ACHN (cell line): ENCODE measurements around the gene ACTRT2.

ENCODE experiments used
- DNase-seq: peaks from one replicate; pipeline ENCODE4 v3.0.0-alpha.2; 2015
- in situ Hi-C: cut with HindIII; loops from 2 replicates; pipeline ENCODE4 v1.10.0; 2017; ENCODE audit warnings: low sequenced_read_pairs, low pct_ligation_motif_present, low pct_unique_long_range_greater_than_20kb

ACTRT2 gene

DNA sequence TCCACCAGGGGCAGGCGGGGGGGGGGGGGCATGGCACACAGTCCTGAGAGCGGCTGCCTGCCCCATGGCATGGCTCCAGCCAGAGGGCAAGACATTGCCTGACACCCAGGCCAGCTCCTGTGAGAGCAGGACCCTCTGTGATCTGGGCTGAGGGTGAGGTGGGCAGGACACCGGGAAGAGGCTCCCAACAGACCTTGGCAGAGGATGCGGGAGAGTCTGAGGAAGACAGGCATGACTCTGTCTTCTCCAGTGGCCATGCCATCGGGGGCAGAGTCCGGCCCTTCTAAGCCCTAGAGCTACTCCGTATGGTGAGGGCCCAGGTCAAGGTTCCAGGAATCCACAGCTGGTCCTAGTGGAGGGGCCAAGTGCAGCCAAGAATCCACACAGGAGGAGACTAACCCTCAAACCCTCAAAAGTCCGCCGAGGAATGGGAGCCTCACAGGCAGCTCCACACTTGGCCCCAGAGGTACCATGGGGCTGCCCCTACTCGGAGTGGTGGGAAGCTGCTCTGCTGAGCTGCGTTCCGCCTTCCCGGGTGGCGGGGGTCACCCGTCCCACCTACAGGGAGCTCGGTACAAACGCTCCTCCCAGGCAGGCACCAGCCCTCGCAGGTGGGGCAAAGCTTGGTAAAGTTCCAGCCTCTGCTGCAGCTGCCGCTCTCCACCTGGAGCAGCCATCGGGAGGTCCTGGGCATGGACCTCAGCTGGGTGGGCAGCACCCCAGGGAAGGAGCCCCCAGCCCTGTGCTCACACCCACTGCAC is 6.5 kb downstream of the ACTRT2 start:
- no peak for DNase-seq
- in situ Hi-C loops = no loop called here

DNA sequence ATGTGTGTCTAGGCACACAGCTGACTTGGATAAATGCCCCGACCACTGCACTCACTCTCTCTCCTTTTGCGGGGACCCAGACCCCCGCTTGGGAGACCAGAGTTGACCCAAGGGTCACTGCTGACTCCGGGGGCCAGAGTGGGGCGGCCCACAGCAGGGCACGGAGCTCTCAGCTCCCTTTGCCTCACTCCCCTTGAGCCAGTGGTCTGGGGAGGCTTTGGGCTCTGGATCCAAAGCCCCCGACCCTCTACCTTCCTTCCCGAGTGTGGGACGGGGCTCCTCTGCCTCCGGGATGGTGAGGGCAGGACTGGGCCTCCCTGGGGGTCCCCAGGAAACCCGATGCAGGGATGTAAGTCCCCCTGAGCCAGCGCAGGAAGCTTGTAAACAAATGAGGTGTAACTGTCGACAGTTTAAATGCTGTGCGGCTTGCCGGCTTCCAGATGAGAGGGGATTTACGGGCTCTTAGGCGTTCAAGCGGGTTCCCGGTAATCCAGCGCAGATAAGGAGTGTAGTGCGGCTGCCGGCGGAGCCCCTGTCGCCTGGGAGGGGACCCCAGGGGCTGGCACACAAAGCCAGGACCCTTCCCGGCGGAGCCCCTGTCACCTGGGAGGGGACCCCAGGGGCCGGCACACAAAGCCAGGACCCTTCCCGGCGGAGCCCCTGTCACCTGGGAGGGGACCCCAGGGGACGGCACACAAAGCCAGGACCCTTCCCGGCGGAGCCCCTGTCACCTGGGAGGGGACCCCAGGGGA is 7.4 kb downstream of the ACTRT2 start:
- no peak for DNase-seq
- in situ Hi-C loops = no loop called here

DNA sequence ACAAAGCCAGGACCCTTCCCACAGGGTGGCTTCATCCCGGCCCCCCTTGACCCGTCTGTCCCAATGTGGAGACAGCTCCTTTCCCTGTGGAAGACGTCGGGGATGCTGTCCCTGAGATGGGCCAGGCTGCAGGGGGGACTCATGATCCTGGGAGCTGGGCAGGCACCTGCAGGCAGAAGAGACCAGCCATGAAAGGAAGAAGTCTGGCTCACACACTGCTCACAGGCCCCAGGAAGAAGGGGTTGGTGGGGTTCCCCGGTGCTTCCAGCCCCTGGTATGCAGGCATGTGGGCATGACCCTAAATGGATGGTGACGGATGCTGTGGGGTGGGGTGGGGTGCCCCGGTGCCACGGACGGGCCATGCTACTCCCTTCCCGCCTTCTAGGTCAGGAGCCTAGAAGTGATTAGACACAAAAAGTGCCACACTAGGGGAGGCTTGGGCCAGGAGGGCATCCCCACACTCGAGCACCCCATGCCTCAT is 8.3 kb downstream of the ACTRT2 start:
- in situ Hi-C loops = no loop called here
- no peak for DNase-seq

DNA sequence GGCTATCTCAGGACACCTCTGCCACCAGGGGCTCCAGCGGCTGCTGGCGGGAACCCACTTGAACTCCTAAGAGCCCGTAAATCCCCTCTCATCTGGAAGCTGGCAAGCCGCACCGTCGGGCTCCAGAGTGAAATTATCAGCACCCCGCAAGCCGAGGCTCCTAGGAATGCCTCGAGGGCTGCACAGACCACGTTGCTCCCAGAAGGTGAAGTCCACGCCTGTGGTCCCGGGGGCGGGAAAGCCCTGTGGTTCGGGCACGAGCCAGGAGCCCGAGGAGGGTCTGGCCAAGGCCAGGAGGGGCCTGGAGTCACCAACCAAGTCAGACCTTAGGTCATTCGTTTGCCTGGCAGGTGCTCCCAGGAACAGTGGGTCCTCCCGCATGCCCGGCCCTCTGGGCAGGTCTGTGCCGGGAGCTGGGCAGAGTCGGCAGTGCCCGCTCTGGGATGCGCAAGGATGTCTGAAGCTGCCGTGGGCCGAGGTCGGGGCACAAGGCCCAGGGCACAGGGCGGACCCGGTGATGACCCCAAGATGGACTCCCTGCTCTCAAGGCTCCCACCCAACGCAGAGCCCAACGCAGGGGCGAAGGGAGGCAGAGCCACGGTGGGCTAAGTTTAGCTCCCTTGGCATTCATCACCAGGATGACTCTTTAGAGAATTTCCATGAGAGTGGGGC is 8.9 kb downstream of the ACTRT2 start:
- in situ Hi-C loops = no loop called here
- no peak for DNase-seq

DNA sequence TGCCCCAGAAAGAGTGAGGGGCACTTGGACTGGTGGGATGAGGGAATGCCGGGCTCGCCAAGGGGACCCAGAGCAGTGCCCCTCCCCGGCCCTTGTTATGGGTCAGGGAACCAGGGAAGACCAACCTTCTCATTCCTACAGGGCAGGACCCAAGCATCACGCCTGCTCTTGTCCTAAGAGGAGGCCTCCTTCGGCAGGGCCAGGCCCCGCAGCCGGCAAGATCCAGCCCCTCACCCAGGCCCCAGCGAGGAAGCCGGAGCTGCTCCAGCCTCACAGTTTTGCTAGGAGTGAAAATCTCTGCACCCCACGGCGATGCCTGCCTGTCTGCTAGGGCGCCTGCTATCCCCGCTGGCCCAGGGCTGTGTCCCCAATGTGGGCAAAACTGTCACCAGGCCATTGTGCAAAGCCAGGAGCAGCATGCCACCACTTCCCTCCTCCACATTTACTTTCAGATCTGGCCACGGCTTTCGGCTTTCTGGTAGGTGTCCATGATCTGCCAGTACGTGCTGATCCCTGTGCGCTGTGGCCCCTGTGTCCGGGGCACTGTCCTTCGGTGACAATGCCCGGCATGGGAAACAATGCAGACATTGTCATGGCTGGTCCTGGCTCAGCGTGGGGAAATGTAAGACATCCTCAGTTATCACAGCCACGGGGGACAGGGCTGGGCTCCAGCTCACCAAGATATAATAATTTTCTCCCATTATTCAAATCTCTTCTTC is 9.6 kb downstream of the ACTRT2 start:
- DNase-seq = no peak

DNA sequence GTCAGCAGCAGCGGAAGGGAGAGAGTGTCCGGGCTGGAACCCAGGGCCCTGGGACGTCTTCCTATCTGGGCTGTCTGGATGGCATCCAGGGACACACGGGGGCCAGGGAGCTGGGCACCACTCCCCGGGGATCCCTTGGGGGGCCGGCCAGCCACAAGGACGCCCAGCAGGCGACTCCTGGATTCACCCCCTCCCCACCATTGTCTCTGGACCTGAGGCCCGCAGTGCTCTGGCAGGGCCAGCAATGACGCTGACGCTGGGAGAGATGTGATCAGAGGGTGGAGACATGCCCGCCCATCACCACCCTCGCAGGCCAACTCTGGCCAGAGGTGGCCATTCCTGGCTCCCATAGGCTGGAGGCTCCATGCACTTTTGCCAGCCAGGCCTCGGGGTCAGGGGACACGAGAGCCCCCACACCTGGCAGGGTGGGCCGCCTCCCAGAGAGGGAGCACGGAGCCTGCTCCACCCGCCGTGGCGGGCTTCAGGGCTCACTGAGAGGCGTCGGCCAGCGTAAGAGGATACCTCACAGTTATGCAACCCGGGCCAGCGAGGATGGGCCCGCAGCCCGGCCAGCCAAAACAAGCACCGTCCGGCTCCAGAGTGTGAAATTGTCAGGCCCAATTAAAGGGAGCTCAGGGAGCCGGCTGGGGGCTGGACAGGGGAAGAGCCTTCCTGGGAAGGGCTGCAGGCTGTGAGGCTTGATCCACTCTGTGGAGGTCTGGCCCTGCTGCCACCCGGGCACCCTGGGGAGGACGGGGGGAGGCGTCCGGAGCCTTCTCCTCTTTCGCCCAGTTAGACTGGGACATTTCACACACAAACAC is 10.3 kb downstream of the ACTRT2 start:
- in situ Hi-C loops = no loop called here
- no peak for DNase-seq

More for the DNA sequence above, 9.6 kb downstream of the ACTRT2 start:
- in situ Hi-C loops = no loop called here

DNA sequence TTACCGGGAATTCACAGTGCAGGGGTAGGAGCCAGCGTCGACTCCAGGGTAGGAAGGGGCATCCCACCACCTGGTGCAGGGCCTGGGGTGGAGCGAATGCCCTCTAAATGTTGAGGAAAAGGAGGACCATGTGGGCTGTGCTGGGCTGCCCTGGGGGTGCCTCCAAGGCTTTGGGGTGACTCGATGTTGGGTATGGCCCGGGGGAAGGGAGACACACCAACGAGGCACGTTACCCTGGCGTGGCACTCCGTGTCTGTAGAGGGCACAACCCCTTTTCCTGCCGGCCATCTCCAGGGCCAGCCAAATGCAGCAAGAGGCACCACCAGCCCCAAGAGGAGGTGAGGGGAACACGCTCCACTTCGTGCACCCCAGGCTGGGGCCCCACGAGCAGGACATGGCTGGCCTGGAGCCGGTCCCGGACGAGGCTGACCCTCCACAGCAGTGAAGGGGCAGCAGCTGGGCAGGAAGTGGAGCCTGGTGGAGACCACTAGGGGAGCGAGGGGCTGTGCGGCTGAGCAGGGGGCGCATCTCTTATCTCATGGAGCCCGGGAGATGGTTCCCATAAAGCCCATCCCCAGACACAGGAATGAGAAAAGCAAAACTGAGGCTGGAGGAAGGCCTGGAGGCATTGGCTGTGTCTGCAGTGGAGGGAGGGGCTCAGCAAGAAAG is 11.2 kb downstream of the ACTRT2 start:
- DNase-seq = no peak
- in situ Hi-C loops = no loop called here

DNA sequence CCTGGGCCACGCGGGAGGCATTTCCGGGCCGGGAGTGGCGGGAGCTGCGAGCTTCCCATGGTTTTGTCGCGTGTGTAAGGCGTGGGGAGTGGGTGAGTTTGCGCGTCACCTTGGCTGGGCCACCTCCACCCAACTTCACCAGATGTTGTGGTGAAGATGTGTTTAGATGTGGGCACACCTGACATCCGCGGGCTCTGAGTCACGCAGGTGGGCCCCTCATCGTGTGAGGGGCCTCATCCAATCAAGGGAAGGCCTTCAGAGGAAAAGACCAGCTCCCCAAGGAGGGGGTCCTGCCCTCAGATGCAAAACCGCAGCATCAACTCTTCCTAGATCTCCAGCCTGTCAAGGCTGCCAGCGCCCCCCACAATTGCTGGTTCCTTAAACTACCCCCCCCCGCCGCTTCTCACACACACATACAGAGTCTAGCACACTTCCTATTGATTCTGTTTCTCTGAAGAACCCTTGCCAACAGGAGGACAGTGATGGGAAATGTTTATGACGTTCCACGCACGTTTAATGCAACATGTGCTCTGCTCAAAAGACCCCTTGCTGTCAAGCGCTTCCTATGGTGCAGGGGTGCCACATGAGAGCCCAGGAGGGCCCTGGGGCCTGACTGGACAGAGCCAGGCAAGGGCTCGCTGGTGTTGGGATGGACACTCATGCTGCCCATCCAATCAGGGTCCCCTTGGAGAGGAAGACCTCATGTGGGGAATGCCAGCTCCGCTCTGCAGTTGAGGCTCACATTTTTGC is 11.9 kb downstream of the ACTRT2 start:
- in situ Hi-C loops = no loop called here
- DNase-seq = no peak

DNA sequence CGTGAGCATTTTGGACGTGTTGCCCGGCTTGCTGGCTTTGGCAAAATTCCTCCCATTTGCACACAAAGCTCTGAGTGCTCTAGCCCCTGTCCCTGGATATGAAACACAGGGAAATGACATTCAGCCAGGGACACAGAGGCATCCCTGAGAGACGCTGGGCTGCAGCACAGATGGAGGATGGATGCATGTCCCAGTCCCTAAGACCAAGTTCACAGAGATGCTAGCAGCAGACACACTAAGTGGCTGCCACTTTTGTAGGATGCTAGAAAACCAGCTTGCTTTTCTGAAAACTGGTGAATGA is 12.5 kb downstream of the ACTRT2 start:
- in situ Hi-C loops = no loop called here

DNA sequence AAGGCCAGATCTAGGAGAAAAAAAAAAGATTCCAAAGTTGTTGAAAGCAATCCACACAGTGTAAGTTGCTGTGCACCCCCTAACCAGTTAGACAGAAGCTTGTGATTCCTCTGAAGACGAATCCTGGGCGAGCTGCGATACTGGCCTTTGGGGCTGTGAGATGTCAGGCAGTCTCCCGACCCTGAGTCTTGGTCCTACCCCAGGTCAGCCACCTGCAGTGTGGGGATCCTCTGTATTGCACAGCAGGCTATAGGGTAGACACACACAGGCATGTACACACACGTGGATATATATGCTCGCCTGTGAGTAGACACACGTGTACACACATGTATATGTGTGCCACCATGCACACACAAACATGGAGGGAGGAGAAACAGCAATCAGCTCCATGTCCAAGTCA is 12.9 kb downstream of the ACTRT2 start:
- in situ Hi-C loops = no loop called here
- DNase-seq = no peak

More for the DNA sequence above, 12.5 kb downstream of the ACTRT2 start:
- no peak for DNase-seq

DNA sequence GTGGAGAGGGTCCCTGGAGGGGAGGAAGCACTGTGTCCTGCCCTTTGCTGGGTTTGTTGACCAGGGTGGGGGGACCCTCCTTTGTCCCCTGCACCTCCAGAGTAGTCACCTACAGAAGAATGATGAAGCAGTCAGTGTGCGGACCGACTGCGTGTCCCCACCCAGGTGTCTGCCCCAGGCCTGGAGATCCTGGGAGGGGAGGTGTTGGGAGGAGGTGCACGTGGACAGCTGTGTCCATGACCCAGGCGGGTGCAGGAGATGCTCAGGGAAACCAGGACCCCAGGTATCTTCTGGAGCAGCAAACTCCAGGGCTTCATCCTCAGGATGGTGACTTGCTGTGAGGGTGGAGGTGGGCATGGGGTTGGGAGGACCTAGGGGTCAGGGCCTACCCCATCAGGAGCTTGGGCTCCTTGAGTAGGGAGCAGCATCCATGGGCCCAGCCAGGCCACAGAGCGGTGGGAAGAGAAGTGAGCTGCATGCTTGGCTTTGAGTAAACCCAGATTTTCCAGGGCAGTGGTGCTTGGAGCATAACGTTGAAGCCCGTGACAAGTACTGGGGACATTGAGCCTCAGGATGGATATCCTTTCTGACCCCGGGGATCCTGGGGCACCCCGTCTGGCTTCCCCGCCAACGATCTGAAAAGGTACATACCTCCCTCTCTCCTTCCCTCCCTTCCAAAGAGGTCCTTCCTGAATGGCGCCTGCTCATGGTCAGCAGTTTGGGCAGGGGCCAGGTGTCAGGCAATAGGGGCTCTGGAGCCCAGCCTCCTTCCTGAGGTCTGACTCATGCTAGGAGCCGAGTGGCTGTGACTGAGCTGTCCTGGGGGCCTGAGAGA is 13.7 kb downstream of the ACTRT2 start:
- no peak for DNase-seq
- in situ Hi-C loops = no loop called here

DNA sequence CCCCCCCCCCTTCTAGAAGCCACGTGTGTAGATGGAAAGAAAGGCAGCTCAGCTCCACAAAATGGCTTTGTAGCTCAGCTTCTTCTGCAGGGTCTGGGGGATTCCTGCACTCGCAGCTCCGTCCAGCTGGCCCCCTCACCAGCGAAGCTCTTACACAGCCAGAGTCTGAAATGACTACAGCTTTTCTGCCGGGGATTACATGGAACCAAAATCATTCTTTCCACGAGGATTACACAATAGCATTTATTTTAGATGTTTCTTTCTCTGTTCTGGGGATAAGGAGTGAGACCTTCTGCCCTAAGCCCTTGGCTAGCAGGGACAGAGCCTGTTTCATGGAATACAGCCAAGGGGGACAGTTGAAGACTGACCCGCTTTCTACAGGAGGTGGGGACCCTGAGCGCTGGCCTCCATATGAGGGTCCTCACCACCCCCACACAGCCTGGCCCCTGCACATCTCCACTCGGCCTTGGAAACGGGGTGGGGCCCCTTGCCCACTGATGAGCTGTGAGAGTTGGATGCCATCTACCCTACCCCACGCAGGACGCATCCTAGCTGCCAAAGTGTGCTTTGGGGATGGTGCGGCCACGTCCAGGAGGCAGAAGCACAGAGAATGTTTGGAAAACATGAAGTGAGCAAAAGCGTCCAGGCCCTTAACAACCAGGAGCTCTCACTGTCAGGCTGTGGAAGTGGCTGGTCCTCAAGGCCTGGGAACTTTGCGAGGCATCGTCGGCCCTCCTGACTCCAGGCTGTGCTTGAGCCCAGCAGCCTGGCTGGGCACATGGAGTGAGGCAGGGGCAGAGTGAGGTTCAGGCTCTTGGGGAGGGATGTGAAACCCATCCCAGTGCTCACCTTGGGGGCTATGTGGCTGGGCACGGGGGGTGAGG is 14.5 kb downstream of the ACTRT2 start:
- in situ Hi-C loops = no loop called here

DNA sequence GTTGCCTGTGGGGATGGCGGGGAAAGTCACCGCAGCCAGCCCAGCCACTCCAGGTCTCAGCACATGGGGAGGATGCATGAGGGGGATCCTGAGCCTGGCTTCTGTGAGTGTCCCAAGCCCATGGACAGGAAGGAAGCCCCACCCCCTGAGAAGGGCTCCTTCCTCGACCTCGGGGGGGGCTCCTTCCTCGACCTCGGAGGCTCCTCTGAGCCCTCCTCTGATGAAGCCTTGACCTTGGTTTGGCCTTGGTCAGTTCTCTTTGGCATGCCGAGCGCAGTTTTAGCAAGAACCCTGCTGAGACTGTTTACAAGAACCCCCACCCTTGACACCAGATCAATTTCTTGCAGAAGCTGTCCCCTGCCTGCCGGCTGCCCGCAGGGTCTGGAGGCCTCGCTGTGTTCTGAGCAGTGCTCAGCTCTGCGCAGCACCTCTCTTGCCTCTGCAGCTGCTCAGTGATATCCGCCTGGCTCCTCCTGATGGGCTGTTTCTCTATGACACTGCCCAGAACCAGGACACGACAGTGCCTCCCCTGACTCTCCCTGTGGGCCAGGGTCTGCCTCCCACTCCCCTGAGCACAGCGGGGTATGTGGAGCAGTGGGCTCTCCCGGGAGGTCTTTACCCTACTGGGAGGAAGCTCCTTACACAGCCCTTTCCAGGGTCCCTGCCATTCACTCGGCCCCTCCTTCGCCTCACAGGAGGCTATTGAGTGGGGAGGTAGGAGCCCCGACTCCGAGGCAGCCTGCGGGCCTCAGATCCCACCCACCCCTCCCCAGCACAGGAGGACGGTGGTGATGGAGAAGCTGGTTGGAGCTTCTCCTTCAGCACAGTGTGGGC is 15.4 kb downstream of the ACTRT2 start:
- in situ Hi-C loops = no loop called here
- DNase-seq = no peak

More for the DNA sequence above, 14.5 kb downstream of the ACTRT2 start:
- DNase-seq = no peak

DNA sequence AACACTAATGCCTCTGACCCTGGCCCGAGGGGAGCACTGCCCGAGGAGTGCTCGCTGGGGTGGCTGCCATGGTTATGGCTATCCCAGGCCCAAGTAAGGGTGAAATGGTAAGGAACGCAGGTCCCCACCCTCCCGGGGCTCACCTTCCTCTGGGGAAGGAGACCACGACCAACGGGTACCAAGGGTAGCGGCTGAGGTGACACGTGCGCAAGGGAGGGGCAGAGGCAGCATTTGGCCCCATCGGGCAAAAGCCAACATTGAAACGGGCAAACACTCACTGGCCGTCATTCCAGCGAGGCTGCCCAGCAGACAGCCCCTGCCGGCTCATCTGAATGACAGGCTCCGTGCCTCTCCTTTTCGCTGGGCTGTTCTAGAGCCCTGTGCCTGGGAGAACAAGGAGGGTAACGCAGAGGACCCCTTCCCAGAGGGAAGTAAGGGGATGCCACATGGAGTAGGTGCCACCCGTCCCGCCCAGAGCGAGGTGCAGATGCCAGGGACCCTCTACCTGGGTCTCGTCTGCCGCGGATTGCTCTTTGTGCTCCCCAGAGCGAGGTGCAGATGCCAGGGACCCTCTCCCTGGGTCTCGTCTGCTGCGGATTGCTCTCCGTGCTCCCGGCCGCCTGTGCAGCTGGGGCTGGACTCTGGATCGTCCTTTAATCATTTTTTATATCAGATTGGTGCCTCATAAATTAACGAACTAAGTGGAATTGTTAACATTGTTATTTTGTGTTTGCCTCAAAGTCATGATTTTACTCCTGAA is 16.2 kb downstream of the ACTRT2 start:
- no peak for DNase-seq
- in situ Hi-C loops = no loop called here
